Stomach (tissue), 9 donors: ENCODE results near the gene SCYGR1. TPM values are rescaled to one million over a fixed set of nuclear protein-coding genes. Genes with fewer than 3 reads are reported as not detected.

ENCODE experiments used
- DNase-seq, 2 donors: peaks; one replicate each; pipeline versions ENCODE4 v3.0.0 to v3.0.0-alpha.2; 2013 to 2019
- H3K27ac ChIP-seq, 5 donors: fragments of 200-600 bp in 4 of 5; sonication (generic) in 4 of 5; one replicate each; pipeline ENCODE4 v1.5.1; 2013 to 2019; ENCODE audit warnings: mild to moderate bottlenecking in 1 of 5, moderate library complexity in 1 of 5
- H3K27me3 ChIP-seq, 3 donors: fragments of 200-600 bp; sonication (generic); one replicate each; pipeline ENCODE4 v1.5.1; 2017 to 2019; ENCODE audit warnings: mixed run types in 1 of 3
- H3K36me3 ChIP-seq, 4 donors: fragments of 200-600 bp; sonication (generic); 1 replicate in 3 of 4; 2 replicates in 1 of 4; pipeline ENCODE4 v1.5.1; 2016 to 2019
- H3K4me1 ChIP-seq, 4 donors: fragments of 200-600 bp; sonication (generic); one replicate each; pipeline ENCODE4 v1.5.1; 2016 to 2019
- H3K4me3 ChIP-seq, 4 donors: fragments of 200-600 bp; sonication (generic) in 3 of 4; one replicate each; pipeline ENCODE4 v1.5.1; 2016 to 2019; ENCODE audit warnings: mild to moderate bottlenecking in 1 of 4
- H3K9me3 ChIP-seq, 4 donors: fragments of 200-600 bp; sonication (generic); one replicate each; pipeline ENCODE4 v1.5.1; 2016 to 2019
- EP300 ChIP-seq: sonication (generic); formaldehyde crosslinking; IDR thresholded peaks from one replicate; pipeline ENCODE4 v1.6.1; 2017; ENCODE audit warnings: antibody characterized with exemption
- POLR2A ChIP-seq, 4 donors: fragments of 450-650 bp; IDR thresholded peaks; one replicate each; pipeline ENCODE4 v1.6.1; 2016; ENCODE audit warnings: antibody characterized with exemption in 4 of 4, control low read depth in 2 of 4, mild to moderate bottlenecking in 1 of 4, moderate library complexity in 1 of 4
- POLR2AphosphoS5 ChIP-seq, 3 donors: sonication (generic); formaldehyde crosslinking; IDR thresholded peaks; one replicate each; pipeline ENCODE4 v1.6.1; 2016; ENCODE audit warnings: antibody characterized with exemption in 3 of 3
- WGBS, 5 donors: extraction: QIAGEN DNeasy Blood & Tissue Kit in 3 of 5; methylation state at CpG; one replicate each; pipeline versions ENCODE4 v1.1.5 to v1.1.7; 2013 to 2018; 5-methylcytosine and 5-hydroxymethylcytosine counted together
- intact Hi-C: fragments of 100-400 bp; cut with DNase I; formaldehyde crosslinking; loops from one replicate; pipeline ENCODE4 v1.15.1; 2023; ENCODE audit warnings: low total_unique reads
- polyA plus RNA-seq, 3 donors: library from polyadenylated mRNA; stranded (reverse); fragments of 200-250 nt; gene quantifications; one replicate each; pipeline ENCODE4 v1.2.3, GENCODE V29; 2013
- total RNA-seq, 5 donors: library from RNA; depleted of rRNA; stranded (reverse); fragments of >200 nt; gene quantifications; one replicate each; pipeline versions ENCODE4 v1.1.0 to v1.2.3, GENCODE V29; 2014 to 2016
- TF ChIP-seq, protein P1 (sequence below), 7 experiments: fragments of 450-650 bp in 4 of 7; fragments of 200-600 bp in 3 of 7; sonication (generic) in 3 of 7; IDR thresholded peaks; one replicate each; pipeline ENCODE4 v1.5.1; 2016 to 2019; ENCODE audit warnings: antibody characterized with exemption in 7 of 7, control low read depth in 2 of 7, mild to moderate bottlenecking in 1 of 7
- donor health status: healthy with polysubstance abuse.
- donor health status: Bipolar disorder and iron deficiency.
- donor health status: healthy.

SCYGR1 gene
- total and polyA plus RNA-seq, 8 donors, result not detected

DNA sequence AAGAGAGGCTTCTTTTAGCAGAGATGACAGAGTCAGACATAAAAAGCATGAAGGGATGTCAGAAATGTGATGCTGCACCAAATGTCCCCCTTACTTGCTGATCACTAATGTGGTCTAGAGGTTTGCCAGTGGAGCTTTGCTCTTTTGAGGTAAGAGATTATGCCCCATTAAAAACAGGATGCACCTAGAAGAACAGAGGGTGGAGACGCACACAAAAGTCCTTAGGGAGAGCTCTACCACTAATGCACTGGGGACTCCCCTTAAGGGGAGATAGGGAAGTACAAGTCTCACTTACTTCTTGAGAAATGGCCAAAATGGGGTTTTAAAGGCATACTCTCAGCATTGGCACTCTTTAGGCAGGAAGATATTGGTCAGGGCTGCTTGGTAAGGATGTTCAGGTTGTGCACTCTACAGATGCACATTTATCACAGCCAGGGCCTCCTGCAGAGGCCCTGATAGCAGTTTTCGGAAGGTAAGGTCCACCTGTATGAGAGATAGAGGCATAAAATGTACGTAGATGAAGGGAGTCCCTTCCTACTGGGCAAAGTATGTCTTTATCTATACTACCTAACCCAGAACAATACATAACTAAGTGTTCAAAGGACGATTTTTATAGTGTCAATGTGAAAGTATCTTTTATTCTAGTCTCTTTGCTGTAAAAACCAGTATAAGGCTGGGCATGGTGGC is 17.0 kb upstream of the SCYGR1 start:
- no peak for DNase-seq
- intact Hi-C loops, result loop anchor here (10.0 kb wide), 1 partner anchor 360 kb away; no protein-coding TSS in a partner anchor
- no peak for TF ChIP-seq EP300
- TF ChIP-seq, protein P1, sequence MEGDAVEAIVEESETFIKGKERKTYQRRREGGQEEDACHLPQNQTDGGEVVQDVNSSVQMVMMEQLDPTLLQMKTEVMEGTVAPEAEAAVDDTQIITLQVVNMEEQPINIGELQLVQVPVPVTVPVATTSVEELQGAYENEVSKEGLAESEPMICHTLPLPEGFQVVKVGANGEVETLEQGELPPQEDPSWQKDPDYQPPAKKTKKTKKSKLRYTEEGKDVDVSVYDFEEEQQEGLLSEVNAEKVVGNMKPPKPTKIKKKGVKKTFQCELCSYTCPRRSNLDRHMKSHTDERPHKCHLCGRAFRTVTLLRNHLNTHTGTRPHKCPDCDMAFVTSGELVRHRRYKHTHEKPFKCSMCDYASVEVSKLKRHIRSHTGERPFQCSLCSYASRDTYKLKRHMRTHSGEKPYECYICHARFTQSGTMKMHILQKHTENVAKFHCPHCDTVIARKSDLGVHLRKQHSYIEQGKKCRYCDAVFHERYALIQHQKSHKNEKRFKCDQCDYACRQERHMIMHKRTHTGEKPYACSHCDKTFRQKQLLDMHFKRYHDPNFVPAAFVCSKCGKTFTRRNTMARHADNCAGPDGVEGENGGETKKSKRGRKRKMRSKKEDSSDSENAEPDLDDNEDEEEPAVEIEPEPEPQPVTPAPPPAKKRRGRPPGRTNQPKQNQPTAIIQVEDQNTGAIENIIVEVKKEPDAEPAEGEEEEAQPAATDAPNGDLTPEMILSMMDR (IDR thresholded peaks at IDR 0.05), result no peak
- WGBS, 5 donors, result 73 to 87% (median 81%) methylated on average over 4 of the region's 4 CpGs
- Histone ChIP-seq H3K36me3 (no peaks in the 10 kb centered on the region), H3K27ac (no peak overlapping the region), H3K9me3 (no peaks in the 10 kb centered on the region), H3K27me3 (no peaks in the 10 kb centered on the region), H3K4me3 (no peak overlapping the region), H3K4me1 (peaks cover 7 to 20% (median 11%) of the 10 kb centered on the region in 4 donors)

DNA sequence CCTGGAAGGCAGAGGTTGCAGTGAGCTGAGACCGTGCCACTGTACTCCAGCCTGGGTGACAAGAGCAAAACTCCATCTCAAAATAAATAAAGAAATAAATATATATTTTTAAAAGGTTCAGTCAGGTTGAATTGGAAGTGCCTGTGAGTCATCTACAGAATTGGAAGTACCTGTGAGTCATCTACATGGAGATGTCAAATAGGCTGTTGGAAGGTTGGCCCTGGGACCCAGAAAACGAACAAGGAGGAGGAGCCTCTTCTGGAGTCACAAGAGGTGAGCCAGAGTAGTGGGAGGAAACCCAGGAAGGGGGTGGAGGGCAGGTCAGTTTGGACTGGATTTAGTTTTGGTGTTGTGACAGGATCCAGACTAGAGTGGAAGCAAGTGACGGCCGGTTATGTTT is 15.2 kb upstream of the SCYGR1 start:
- Histone ChIP-seq H3K27ac (no peak overlapping the region), H3K4me1 (peaks cover 7 to 20% (median 11%) of the 10 kb centered on the region in 4 donors), H3K9me3 (no peaks in the 10 kb centered on the region), H3K27me3 (no peaks in the 10 kb centered on the region), H3K36me3 (no peaks in the 10 kb centered on the region), H3K4me3 (no peak overlapping the region)
- WGBS, 5 donors, result 49 to 59% (median 55%) methylated on average over 4 of the region's 4 CpGs
- intact Hi-C loops, result loop anchor here (10.0 kb wide), 1 partner anchor 362 kb away; no protein-coding TSS in a partner anchor
- no peak for TF ChIP-seq EP300
- TF ChIP-seq POLR2A (IDR thresholded peaks at IDR 0.05), result no peak
- TF ChIP-seq POLR2AphosphoS5 (IDR thresholded peaks at IDR 0.05), result no peak
- TF ChIP-seq, protein P1 (IDR thresholded peaks at IDR 0.05), result no peak
- no peak for DNase-seq

DNA sequence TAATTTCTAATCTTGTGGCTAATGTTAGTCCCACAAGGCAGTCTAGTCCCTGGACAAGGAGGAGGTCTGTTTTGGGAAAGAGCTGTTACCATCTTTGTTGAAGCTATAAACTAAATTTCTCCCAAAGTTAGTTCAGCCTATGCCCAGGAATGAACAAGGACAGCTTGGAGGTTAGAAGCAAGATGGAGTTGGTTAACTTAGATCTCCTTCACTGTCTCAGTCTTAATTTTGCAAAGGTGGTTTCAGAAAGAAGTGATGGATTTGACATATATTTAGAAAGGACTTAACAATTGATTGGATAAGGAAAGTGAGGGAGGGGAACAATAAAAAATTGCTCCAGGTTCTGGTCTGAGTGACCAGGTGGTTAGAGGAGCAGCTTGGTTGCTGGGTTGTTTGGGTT is 14.6 kb upstream of the SCYGR1 start:
- H3K27me3 ChIP-seq, result no peaks in the 10 kb centered on the region
- H3K36me3 ChIP-seq, result no peaks in the 10 kb centered on the region
- H3K27ac ChIP-seq, result no peak overlapping the region
- DNase-seq, result no peak
- peaks cover 7 to 19% (median 11%) of the 10 kb centered on the region in 4 donors for H3K4me1 ChIP-seq
- no peak overlapping the region for H3K4me3 ChIP-seq
- no peaks in the 10 kb centered on the region for H3K9me3 ChIP-seq
- intact Hi-C loops, result loop anchor here (10.0 kb wide), 1 partner anchor 362 kb away; no protein-coding TSS in a partner anchor
- TF ChIP-seq POLR2AphosphoS5 (IDR thresholded peaks at IDR 0.05), result no peak
- no peak for TF ChIP-seq EP300
- TF ChIP-seq POLR2A (IDR thresholded peaks at IDR 0.05), result no peak
- TF ChIP-seq, protein P1 (IDR thresholded peaks at IDR 0.05), result no peak

DNA sequence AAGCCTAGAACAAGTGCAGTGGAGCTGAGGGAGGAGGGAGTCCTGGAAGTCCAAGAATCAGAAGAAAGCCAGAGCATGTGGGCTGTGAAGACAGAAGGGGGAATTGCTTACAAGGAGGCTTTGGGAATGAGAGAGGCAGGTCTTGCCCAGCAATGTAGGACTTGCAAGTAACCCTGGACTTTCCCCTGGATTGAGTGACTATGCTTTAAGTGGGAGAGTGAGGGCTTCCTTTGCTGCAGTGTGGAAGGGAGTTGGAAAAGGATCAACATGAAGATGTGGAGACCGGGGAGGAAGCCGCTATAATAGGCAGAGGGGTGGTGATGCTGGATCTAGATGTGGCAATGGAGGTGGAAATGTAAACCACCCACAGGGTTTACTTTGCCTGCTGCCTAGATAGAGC is 13.8 kb upstream of the SCYGR1 start:
- H3K27me3 ChIP-seq, result no peaks in the 10 kb centered on the region
- no peaks in the 10 kb centered on the region for H3K9me3 ChIP-seq
- no peak overlapping the region for H3K4me3 ChIP-seq
- TF ChIP-seq EP300 (no peak), POLR2AphosphoS5 (IDR thresholded peaks at IDR 0.05) (no peak), POLR2A (IDR thresholded peaks at IDR 0.05) (no peak)
- TF ChIP-seq, protein P1 (IDR thresholded peaks at IDR 0.05), result no peak
- no peaks in the 10 kb centered on the region for H3K36me3 ChIP-seq
- DNase-seq, result no peak
- 25 to 51% (median 32%) methylated on average over 2 of the region's 2 CpGs for WGBS, 5 donors
- peaks cover 3 to 11% (median 9%) of the 10 kb centered on the region in 4 donors for H3K4me1 ChIP-seq
- intact Hi-C loops, result loop anchor here (10.0 kb wide), 1 partner anchor 363 kb away; no protein-coding TSS in a partner anchor
- no peak overlapping the region for H3K27ac ChIP-seq
